ENCODE measurements around the gene FSTL4.
A peak's percentile ranks its signal among the peaks of the same experiment; 100 is the strongest.

Gene FSTL4

GRCh38 chr5:133612249-133612860 lies at the start of gene FSTL4:
FSTL4 (minus strand) TSS chr5:133612541.
- DNase-seq = peak; percentile 73

GRCh38 chr5:133661389-133661788 lies 49.0 kb upstream of the FSTL4 start:
- DNase-seq = no peak

GRCh38 chr5:133658327-133658726 lies 46.0 kb upstream of the FSTL4 start:
- DNase-seq = no peak

DNA sequence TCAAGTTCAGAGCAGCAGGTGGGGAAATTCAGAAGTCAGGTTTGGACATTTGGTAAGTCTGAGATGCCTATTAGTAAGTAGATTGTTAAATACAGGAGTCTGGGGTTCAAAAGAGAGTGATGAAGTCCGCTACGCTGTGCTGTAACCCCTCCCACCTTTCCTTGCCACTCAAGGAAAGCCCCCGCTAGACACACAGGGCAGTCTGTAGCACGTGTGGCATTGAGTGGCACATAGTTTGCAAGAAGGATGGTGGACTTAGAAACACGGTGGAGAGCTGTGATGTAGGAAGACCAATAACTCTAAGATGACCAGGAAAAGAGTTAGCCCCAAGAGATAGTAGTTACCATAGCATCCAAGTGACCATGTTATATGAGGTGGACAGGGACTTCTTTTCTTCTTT lies 44.7 kb upstream of the FSTL4 start:
- DNase-seq = no peak

- no peak for DNase-seq
Observed at GRCh38 chr5:133655966-133656365, 43.6 kb upstream of the FSTL4 start.

- DNase-seq = peak; percentile 56
Observed at GRCh38 chr5:133653760-133654049, 41.4 kb upstream of the FSTL4 start.

DNA sequence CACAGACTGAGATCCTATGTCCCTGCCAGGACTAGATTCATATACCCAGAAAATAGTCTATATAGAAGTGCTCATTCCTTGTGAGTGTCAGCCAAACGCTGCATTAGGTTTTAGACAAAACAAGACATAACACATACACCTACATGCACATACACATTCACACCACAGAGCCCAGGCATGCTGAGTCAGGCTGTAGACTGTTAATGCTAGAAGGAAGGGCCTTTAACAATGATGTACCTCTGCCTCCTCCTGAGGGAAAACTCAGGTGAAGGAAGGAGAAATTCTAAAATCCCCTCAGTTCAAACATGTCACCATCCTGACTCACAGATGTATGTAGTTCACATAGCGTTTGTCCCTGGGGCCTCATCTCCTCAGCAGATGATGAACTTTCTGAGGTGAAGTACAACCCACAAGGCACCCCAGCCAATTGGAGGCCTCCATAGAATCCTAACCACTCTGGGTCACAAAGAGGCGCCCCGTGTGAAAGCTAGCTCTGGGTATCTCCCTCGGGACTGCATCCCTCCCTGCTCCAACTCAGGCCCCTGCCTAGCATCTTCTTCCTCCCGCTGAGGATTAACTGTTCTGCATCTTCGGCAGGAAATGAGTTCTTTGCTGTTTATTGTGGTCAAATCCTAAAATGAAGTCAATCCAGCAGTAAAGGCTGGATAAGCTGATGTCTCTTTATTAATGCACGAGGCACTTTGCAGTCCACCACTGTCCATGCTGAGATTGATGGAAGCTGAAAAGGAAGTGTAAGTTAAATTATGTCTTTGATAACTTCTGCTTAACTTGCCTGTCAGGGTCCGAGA lies 40.8 kb upstream of the FSTL4 start:
- peak; percentile 20 for DNase-seq

DNA sequence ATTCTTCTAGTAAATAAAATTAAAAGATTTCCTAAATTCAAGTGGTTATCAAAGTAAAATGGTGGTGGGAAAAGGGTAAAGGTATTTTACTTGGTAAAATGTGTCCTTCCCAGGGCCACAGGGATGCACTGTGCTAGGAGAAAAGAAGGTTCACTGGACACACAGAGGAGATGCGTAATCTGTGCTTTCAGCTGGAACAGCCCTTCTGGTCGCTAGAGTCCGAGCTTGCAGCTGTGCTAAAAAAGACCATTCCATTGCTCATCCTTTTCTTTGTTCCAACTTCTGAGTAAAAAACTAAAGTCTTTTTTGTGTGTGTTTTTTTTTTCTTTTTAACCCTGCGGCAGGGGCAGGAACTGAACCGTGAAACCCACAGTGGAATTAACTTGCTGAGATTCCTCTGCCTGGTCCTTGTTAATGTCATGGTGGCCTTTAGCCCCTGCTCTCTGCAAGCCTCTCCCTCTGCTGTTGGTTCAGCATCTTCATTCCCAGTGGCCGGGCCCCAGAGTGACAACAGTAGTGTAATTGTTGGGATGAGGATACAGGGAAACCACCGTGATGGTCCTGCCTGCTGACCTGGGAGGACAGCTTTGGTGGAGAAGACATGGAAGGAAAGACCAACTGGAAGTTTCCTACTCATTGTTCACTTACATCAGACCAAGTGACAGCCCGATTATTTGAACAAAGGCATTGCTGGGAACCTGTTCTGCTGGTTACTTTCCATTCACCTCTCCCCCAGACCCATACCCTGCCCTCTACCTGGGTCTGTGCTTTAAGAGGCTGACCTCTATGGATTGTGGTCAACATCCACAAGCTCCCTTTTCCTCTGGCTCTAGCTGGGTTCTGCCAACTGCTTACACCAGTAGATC lies 31.9 kb upstream of the FSTL4 start:
- DNase-seq = peak; percentile 23

DNA sequence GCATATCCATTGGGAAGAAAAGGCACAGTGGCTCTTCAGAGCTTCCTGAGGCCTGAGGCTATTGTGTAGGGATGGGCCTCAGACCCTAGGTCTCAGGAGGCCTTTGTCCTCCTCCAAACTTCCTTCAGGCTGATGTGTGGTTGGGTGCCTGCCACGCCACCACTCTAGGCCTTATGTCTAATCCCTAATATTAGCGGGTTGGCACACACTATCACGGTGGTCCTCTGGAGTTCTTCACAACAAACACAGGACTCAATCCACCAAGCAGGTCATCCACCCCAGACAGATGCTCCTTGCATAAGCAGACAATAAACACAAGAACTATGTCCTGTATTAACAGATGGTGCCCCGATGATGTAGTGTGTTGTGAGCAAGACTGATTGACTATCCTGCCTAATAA lies 31.0 kb upstream of the FSTL4 start:
- DNase-seq = peak; percentile 17

- DNase-seq = no peak
Observed at GRCh38 chr5:133642153-133642722, 29.9 kb upstream of the FSTL4 start.

- no peak for DNase-seq
Observed at GRCh38 chr5:133641683-133642082, 29.3 kb upstream of the FSTL4 start.

DNA sequence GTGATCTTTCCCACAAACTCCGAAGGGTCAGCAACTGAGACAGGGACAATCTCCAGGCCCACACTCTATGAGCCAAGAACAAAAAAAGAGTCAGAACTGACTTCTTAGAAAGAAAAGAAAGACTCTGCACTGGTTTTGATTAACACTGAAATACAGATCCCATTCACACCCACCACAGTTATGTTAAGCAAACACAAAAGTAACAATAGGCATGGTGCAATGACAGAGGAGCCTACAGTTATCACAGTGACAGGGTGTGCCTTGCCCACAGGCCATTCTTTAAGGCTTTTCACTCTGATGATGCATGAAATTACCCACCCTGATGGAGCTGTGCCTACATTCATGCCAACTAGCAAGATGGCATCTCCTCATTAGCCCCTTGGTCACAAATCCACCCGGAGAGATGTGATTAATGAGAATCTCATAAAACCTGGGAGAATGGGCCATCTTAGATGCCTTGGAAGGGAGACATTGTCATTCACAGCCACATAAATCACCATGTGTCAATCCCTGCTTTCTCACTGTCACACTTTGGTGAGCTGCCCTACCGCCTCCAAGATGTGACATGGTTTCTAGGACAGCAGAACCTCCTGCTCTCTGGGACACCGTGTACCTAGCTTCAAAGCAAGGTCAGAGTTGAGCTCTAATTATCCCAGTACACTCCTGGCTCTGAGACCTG lies 27.6 kb upstream of the FSTL4 start:
- no peak for DNase-seq

DNA sequence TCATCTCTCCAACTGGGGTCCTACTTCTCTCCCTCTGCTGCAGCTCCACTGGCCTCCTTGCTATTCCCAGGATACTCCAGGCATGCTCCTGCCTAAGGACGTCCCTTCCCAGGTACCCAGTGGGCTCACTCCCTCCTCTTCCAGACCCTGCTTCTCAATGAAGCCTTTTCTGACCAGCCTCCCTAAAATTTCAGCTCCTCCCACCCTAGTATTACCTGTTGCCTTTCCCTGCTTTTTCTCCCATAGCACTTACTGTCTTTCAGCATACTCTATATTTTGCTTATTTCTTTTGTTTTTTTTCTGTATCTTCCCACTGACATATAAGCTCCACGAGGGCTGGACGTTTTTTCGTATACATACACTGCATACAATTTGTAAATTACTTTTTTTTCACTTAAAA lies 26.1 kb upstream of the FSTL4 start:
- no peak for DNase-seq

DNA sequence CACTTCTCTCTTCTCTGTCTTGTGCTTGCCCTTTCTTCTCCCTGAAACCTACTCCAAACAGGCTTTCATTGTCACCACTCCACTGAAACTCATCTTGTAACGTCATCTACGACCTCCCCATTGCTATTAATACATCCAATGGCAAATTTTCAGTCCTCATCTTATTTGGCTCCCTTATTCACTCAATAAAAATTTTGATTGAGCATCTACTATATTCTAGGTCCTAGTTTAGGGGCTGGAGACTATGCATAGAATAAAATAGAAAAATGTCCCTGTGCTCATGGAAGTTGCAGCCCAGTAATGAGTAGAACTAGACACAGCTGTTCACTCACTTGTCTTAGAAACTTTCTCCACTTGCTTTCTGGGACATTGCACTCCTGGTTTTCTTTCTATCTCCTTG lies 24.9 kb upstream of the FSTL4 start:
- no peak for DNase-seq

- DNase-seq = peak; percentile 30
Observed at GRCh38 chr5:133635051-133635450, 22.7 kb upstream of the FSTL4 start.

DNA sequence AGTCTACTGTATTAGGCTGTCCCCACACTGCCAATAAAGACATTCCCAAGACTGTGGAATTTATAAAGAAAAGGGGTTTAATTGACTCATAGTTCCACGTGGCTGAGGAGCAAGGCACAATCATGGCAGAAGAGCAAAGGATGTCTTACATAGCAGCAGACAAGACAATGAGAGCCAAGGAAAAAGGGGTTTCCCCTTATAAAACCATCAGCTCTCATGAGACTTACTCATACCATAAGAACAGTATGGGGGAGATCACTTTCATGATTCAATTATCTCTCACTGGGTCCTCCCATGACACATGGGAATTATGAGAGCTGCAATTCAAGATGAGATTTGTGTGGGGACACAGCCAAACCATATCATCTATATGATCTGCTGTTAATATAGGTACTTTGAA lies 14.8 kb upstream of the FSTL4 start:
- DNase-seq = no peak

- no peak for DNase-seq
Observed at GRCh38 chr5:133624316-133624715, 12.0 kb upstream of the FSTL4 start.

DNA sequence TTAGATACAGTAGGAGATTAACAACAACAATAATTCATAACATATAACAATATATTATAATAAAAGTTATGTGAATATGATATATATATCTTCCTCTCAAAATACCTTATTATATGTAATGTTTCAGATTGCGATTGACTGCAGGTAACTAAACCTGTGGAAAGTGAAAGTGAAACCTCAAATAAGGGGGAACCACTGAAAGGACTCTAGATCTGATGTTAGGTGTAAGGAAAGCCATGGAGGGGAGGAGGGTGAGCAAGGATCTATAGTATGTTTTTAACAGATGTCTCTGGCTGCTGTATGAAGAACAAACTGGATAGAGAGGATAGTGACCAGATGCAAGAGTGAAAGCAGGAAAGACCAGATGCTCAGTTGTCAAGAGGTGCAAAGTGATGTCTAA lies 5.8 kb upstream of the FSTL4 start:
- DNase-seq = no peak

DNA sequence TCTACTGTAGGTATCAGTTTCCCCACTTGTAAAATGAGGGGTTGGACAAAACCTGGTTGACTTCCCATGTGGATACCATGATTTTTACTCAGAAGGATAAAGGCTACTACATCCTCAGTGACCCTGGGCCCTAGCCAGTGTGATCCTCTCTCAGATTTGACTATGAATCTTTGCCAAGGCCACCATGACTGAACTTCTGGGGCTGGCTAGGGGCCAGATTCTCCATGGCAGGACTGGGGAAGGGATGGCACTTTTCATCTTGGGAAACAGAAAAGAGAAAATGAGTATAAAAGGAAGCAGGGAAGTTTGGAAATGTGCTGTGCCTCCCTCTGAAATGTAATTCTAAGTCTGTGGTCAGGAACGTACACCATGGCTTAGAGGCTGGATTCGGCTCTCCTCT lies 1.4 kb upstream of the FSTL4 start:
- no peak for DNase-seq

GRCh38 chr5:133613184-133613583 lies 843 bp upstream of the FSTL4 start:
- no peak for DNase-seq

DNA sequence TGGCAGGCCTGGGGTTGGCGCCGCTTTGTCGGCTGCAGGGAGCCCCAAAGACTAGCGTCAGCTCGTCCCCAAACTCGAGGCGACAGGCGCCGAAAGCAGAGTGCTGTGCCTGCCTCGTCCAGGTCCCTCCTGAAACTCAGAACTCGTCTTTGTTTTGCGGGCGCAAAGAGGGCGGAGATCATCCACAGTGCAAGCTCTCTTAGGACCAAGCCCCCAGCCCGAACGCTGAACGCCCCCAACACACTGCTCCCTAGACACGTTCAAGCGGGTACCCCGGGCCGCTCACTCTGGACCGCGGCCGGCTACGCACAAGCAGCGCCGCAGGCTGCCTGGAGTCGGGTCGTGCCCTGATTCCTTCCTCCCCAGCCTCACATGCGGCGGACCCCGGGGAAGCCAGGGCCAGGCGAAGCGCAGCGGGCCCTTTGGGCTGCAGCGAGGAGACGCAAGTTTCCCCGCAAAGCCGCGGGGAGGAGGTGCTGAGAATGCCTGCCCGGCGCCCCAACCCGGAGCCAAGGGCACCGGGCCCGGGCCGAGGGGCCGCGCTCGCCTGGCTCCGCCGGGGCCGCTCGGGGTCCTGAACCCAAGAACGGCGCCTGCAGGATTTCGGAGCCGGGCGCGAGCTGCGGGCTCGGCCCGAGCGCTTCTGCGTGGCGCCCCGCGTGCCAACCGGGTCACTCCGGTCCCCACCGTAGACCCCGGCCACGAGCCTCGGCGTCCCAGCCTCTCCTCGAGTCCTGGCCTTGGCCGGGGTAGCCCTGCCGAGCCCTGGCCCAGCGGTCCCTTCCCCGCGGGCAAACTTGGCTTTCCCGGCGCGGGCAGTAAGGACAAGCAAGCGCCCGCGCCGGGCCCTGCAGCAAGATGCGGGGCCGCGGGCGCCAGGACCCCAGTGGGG lies 738 bp downstream of the FSTL4 start:
- peak; percentile 81 for DNase-seq

Data from eye (tissue), 1 donor.